Chondrocyte (in vitro differentiated cells): Measurements from ENCODE around the gene ASCL2. TPM values are rescaled to one million over a fixed set of nuclear protein-coding genes. Genes with fewer than 3 reads are reported as not detected.

ENCODE experiments used
- DNase-seq: peaks from one replicate; pipeline ENCODE4 v3.0.0; 2021; ENCODE audit warnings: mixed read lengths, low spot score
- H3K27ac Mint-ChIP-seq: one replicate; pipeline ENCODE4 v1.8.0; 2021; ENCODE audit warnings: mild to moderate bottlenecking, moderate library complexity, mixed read lengths; ENCODE audit not compliant: unreplicated experiment
- H3K27me3 Mint-ChIP-seq: 2 replicates; pipeline ENCODE4 v1.8.0; 2021; ENCODE audit warnings: low read depth, mixed read lengths
- H3K36me3 Mint-ChIP-seq: 2 replicates; pipeline ENCODE4 v1.8.0; 2021; ENCODE audit warnings: low read depth, mixed read lengths
- H3K4me1 Mint-ChIP-seq: 2 replicates; pipeline ENCODE4 v1.8.0; 2021; ENCODE audit warnings: low read depth, mild to moderate bottlenecking, mixed read lengths
- H3K4me3 Mint-ChIP-seq: one replicate; pipeline ENCODE4 v1.8.0; 2021; ENCODE audit warnings: mild to moderate bottlenecking, moderate library complexity, mixed read lengths; ENCODE audit not compliant: unreplicated experiment
- H3K9me3 Mint-ChIP-seq: 2 replicates; pipeline ENCODE4 v1.8.0; 2021; ENCODE audit warnings: low read depth, mixed read lengths
- CTCF ChIP-seq: fragments of 200-600 bp; sonication (generic); IDR thresholded peaks from 2 replicates; pipeline ENCODE4 v1.5.0; 2021; ENCODE audit warnings: antibody characterized with exemption, mild to moderate bottlenecking, moderate library complexity
- total RNA-seq: library from RNA; stranded (reverse); gene quantifications from 3 replicates; pipeline ENCODE4 v1.2.1, GENCODE V29; 2021

The ASCL2 gene
- total RNA-seq, 1 donor from 2014 or later, result not detected

GRCh38 chr11:2293984-2294925 lies 23.9 kb upstream of the ASCL2 start:
- no peaks in the 10 kb centered on the region for H3K9me3 Mint-ChIP-seq
- DNase-seq, result no peak
- H3K4me3 Mint-ChIP-seq, result no peak overlapping the region
- no peak overlapping the region for H3K27ac Mint-ChIP-seq
- no peak for TF ChIP-seq CTCF
- H3K36me3 Mint-ChIP-seq, result no peaks in the 10 kb centered on the region
- peaks cover 26% of the 10 kb centered on the region for H3K27me3 Mint-ChIP-seq
- no peaks in the 10 kb centered on the region for H3K4me1 Mint-ChIP-seq

- no peak for TF ChIP-seq CTCF
- H3K27me3 Mint-ChIP-seq, result peaks cover 32% of the 10 kb centered on the region
- H3K4me3 Mint-ChIP-seq, result no peak overlapping the region
- H3K4me1 Mint-ChIP-seq, result no peaks in the 10 kb centered on the region
- no peak overlapping the region for H3K27ac Mint-ChIP-seq
- no peaks in the 10 kb centered on the region for H3K36me3 Mint-ChIP-seq
- no peak for DNase-seq
- H3K9me3 Mint-ChIP-seq, result no peaks in the 10 kb centered on the region
Observed at GRCh38 chr11:2293531-2293971, 23.2 kb upstream of the ASCL2 start.

GRCh38 chr11:2290351-2290841 lies 20.0 kb upstream of the ASCL2 start:
- no peak for DNase-seq
- H3K27me3 Mint-ChIP-seq, result peaks cover 55% of the 10 kb centered on the region
- TF ChIP-seq CTCF, result no peak

GRCh38 chr11:2289859-2290258 lies 19.5 kb upstream of the ASCL2 start:
- Mint-ChIP-seq H3K27me3 (peaks cover 60% of the 10 kb centered on the region), H3K36me3 (peaks cover 2% of the 10 kb centered on the region), H3K9me3 (no peaks in the 10 kb centered on the region), H3K4me1 (no peaks in the 10 kb centered on the region), H3K27ac (no peak overlapping the region), H3K4me3 (no peak overlapping the region)
- TF ChIP-seq CTCF, result no peak
- DNase-seq, result no peak

More at GRCh38 chr11:2290351-2290841, 20.0 kb upstream of the ASCL2 start:
- Mint-ChIP-seq H3K27ac (no peak overlapping the region), H3K4me1 (no peaks in the 10 kb centered on the region), H3K36me3 (no peaks in the 10 kb centered on the region), H3K4me3 (no peak overlapping the region), H3K9me3 (no peaks in the 10 kb centered on the region)

- Mint-ChIP-seq H3K27ac (no peak overlapping the region), H3K9me3 (no peaks in the 10 kb centered on the region), H3K27me3 (peaks cover 61% of the 10 kb centered on the region), H3K36me3 (peaks cover 2% of the 10 kb centered on the region), H3K4me3 (no peak overlapping the region), H3K4me1 (no peaks in the 10 kb centered on the region)
- TF ChIP-seq CTCF, result no peak
- no peak for DNase-seq
Observed at GRCh38 chr11:2289350-2289749, 19.0 kb upstream of the ASCL2 start.
